Liver (tissue), 3 donors: Measurements from ENCODE around the gene CREB5.

Experiments used
- EGR1 ChIP-seq, 2 donors: IDR thresholded peaks; 2 replicates each; pipeline ENCODE4 v1.6.1; 2016 to 2018; ENCODE audit warnings: antibody characterized with exemption in 2 of 2, low read depth in 2 of 2
- FOXA1 ChIP-seq: IDR thresholded peaks from 2 replicates; pipeline ENCODE4 v1.6.1; 2016; ENCODE audit warnings: antibody characterized with exemption
- GABPA ChIP-seq, 2 donors: IDR thresholded peaks in 1 of 2; conservative IDR thresholded peaks in 1 of 2; 2 replicates each; pipeline ENCODE4 v1.6.1; 2016; ENCODE audit warnings: antibody characterized with exemption in 2 of 2, mild to moderate bottlenecking in 1 of 2, moderate library complexity in 1 of 2
- MAX ChIP-seq: IDR thresholded peaks from 2 replicates; pipeline ENCODE4 v1.6.1; 2016; ENCODE audit warnings: antibody characterized with exemption
- RAD21 ChIP-seq, 2 donors: IDR thresholded peaks; 2 replicates each; pipeline ENCODE4 v1.6.1; 2016; ENCODE audit warnings: antibody characterized with exemption in 2 of 2, mild to moderate bottlenecking in 2 of 2
- RXRA ChIP-seq, 2 donors: IDR thresholded peaks; 2 replicates each; pipeline ENCODE4 v1.6.1; 2017 to 2018; ENCODE audit warnings: antibody characterized with exemption in 2 of 2, mild to moderate bottlenecking in 1 of 2
- SP1 ChIP-seq: IDR thresholded peaks from 2 replicates; pipeline ENCODE4 v1.6.1; 2018; ENCODE audit warnings: antibody characterized with exemption, mild to moderate bottlenecking
- TAF1 ChIP-seq: conservative IDR thresholded peaks from 2 replicates; pipeline ENCODE4 v1.6.1; 2016; ENCODE audit warnings: antibody characterized with exemption, mild to moderate bottlenecking
- YY1 ChIP-seq: IDR thresholded peaks from 2 replicates; pipeline ENCODE4 v1.6.1; 2016; ENCODE audit warnings: antibody characterized with exemption, mild to moderate bottlenecking
- ZBTB33 ChIP-seq: IDR thresholded peaks from 2 replicates; pipeline ENCODE4 v1.6.1; 2016; ENCODE audit warnings: antibody characterized with exemption
- TF ChIP-seq, protein P1 (sequence below): fragments of 150-350 bp; IDR thresholded peaks from 2 replicates; pipeline ENCODE4 v1.5.1; 2017; ENCODE audit warnings: improper control_type of control experiment, low read depth, low read length; ENCODE audit not compliant: missing input control
- donor health status: healthy.
- donor health status: healthy.

GRCh38 chr7:28697913-28698563 lies 285.7 kb downstream of the CREB5 start:
- TF ChIP-seq, protein P1, sequence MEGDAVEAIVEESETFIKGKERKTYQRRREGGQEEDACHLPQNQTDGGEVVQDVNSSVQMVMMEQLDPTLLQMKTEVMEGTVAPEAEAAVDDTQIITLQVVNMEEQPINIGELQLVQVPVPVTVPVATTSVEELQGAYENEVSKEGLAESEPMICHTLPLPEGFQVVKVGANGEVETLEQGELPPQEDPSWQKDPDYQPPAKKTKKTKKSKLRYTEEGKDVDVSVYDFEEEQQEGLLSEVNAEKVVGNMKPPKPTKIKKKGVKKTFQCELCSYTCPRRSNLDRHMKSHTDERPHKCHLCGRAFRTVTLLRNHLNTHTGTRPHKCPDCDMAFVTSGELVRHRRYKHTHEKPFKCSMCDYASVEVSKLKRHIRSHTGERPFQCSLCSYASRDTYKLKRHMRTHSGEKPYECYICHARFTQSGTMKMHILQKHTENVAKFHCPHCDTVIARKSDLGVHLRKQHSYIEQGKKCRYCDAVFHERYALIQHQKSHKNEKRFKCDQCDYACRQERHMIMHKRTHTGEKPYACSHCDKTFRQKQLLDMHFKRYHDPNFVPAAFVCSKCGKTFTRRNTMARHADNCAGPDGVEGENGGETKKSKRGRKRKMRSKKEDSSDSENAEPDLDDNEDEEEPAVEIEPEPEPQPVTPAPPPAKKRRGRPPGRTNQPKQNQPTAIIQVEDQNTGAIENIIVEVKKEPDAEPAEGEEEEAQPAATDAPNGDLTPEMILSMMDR, result no peak
- no peak for TF ChIP-seq RAD21 (IDR thresholded peaks at IDR 0.05)
- no peak for TF ChIP-seq MAX
- no peak for TF ChIP-seq GABPA (IDR thresholded peaks at IDR 0.05 in 1 of 2, conservative IDR thresholded peaks at IDR 0.05 in 1 of 2)
- TF ChIP-seq YY1, result no peak
- TF ChIP-seq FOXA1, result no peak
- TF ChIP-seq SP1, result no peak
- TF ChIP-seq EGR1 (IDR thresholded peaks at IDR 0.05; ENCODE audit: low read depth in 2 of 2), result no peak
- TF ChIP-seq RXRA (IDR thresholded peaks at IDR 0.05), result no peak
- no peak for TF ChIP-seq ZBTB33
- TF ChIP-seq TAF1, result no peak
